H9 (cell line): Measurements from ENCODE around the gene RAB11B. TPM values are rescaled to one million over a fixed set of nuclear protein-coding genes. Genes with fewer than 3 reads are reported as not detected.

Experiments used
- DNase-seq: peaks from one replicate; pipeline ENCODE4 v3.0.0-alpha.2; 2017
- H2AFZ ChIP-seq: one replicate; pipeline ENCODE4 v1.6.1; 2013; ENCODE audit warnings: mild to moderate bottlenecking, low read length, control low read depth, moderate library complexity
- H2AK5ac ChIP-seq: 2 replicates; pipeline ENCODE4 v1.6.1; 2013; ENCODE audit warnings: low read length, control low read depth, mixed read lengths; ENCODE audit not compliant: insufficient read length
- H2BK120ac ChIP-seq: one replicate; pipeline ENCODE4 v1.6.1; 2013; ENCODE audit warnings: low read depth, mild to moderate bottlenecking, low read length, control low read depth, inconsistent platforms; ENCODE audit not compliant: poor library complexity, severe bottlenecking
- H2BK12ac ChIP-seq: 2 replicates; pipeline ENCODE4 v1.6.1; 2013; ENCODE audit warnings: low read length, control low read depth, mixed read lengths, low read depth; ENCODE audit not compliant: insufficient read length
- H2BK15ac ChIP-seq: 2 replicates; pipeline ENCODE4 v1.6.1; 2013; ENCODE audit warnings: low read depth, low read length, control low read depth
- H2BK20ac ChIP-seq: one replicate; pipeline ENCODE4 v1.6.1; 2013; ENCODE audit warnings: low read depth, mild to moderate bottlenecking, low read length, control low read depth, inconsistent platforms; ENCODE audit not compliant: poor library complexity, severe bottlenecking
- H2BK5ac ChIP-seq: 2 replicates; pipeline ENCODE4 v1.6.1; 2013; ENCODE audit warnings: low read length, control low read depth, mixed read lengths; ENCODE audit not compliant: insufficient read length
- H3K14ac ChIP-seq: 2 replicates; pipeline ENCODE4 v1.6.1; 2013; ENCODE audit warnings: low read length, control low read depth; ENCODE audit not compliant: insufficient read depth
- H3K18ac ChIP-seq: 2 replicates; pipeline ENCODE4 v1.6.1; 2013; ENCODE audit warnings: low read depth, mild to moderate bottlenecking, mixed read lengths, low read length, control low read depth; ENCODE audit not compliant: insufficient read length
- H3K23ac ChIP-seq: 2 replicates; pipeline ENCODE4 v1.6.1; 2013; ENCODE audit warnings: low read length, control low read depth, mixed read lengths, low read depth; ENCODE audit not compliant: insufficient read length
- H3K23me2 ChIP-seq: 2 replicates; pipeline ENCODE4 v1.6.1; 2013; ENCODE audit warnings: low read depth, mild to moderate bottlenecking, mixed read lengths, low read length, control low read depth; ENCODE audit not compliant: insufficient read length, poor library complexity, severe bottlenecking
- H3K27ac ChIP-seq: 2 replicates; pipeline ENCODE4 v1.5.1; 2013; ENCODE audit warnings: low read length, control low read depth, mixed read lengths, low read depth; ENCODE audit not compliant: insufficient read length
- H3K27me3 ChIP-seq: 2 replicates; pipeline ENCODE4 v1.6.1; 2013; ENCODE audit warnings: low read length, control low read depth, inconsistent platforms; ENCODE audit not compliant: insufficient read depth
- H3K4ac ChIP-seq: 2 replicates; pipeline ENCODE4 v1.6.1; 2013; ENCODE audit warnings: low read depth, mild to moderate bottlenecking, control low read depth, inconsistent platforms, low read length, moderate library complexity
- H3K4me1 ChIP-seq: 2 replicates; pipeline ENCODE4 v1.6.1; 2013; ENCODE audit warnings: low read length, control low read depth, inconsistent platforms; ENCODE audit not compliant: insufficient read depth
- H3K4me2 ChIP-seq: 2 replicates; pipeline ENCODE4 v1.6.1; 2013; ENCODE audit warnings: low read length, control low read depth, mixed read lengths; ENCODE audit not compliant: insufficient read length, insufficient read depth
- H3K56ac ChIP-seq: 2 replicates; pipeline ENCODE4 v1.6.1; 2013; ENCODE audit warnings: low read depth, mild to moderate bottlenecking, mixed read lengths, low read length, control low read depth; ENCODE audit not compliant: insufficient read length
- H3K79me1 ChIP-seq: 2 replicates; pipeline ENCODE4 v1.6.1; 2013; ENCODE audit warnings: low read depth, mild to moderate bottlenecking, moderate library complexity, low read length, control low read depth, inconsistent platforms; ENCODE audit not compliant: insufficient read depth, poor library complexity, severe bottlenecking
- H3K79me2 ChIP-seq: 2 replicates; pipeline ENCODE4 v1.6.1; 2013; ENCODE audit warnings: low read length, control low read depth, inconsistent platforms; ENCODE audit not compliant: insufficient read depth
- H3K9ac ChIP-seq: 2 replicates; pipeline ENCODE4 v1.6.1; 2013; ENCODE audit warnings: low read length, control low read depth, mixed read lengths; ENCODE audit not compliant: insufficient read length; ENCODE audit errors: extremely low read depth
- H3K9me3 ChIP-seq: one replicate; pipeline ENCODE4 v1.6.1; 2013; ENCODE audit warnings: low read depth, low read length, inconsistent platforms; ENCODE audit not compliant: control insufficient read depth
- H3T11ph ChIP-seq: one replicate; pipeline ENCODE4 v1.6.1; 2013; ENCODE audit warnings: mild to moderate bottlenecking, low read length, control low read depth, inconsistent platforms
- H4K20me1 ChIP-seq: one replicate; pipeline ENCODE4 v1.6.1; 2013; ENCODE audit not compliant: control insufficient read depth, insufficient read length, insufficient read depth
- H4K5ac ChIP-seq: 2 replicates; pipeline ENCODE4 v1.6.1; 2013; ENCODE audit warnings: low read depth, mild to moderate bottlenecking, mixed read lengths, low read length, control low read depth; ENCODE audit not compliant: insufficient read length
- H4K8ac ChIP-seq: replicated peaks from 2 replicates; pipeline ENCODE4 v1.6.1; 2013; ENCODE audit warnings: low read length, control low read depth, mixed read lengths, low read depth; ENCODE audit not compliant: insufficient read length
- H4K91ac ChIP-seq: 2 replicates; pipeline ENCODE4 v1.6.1; 2013; ENCODE audit warnings: low read depth, mild to moderate bottlenecking, moderate library complexity, mixed read lengths, low read length, control low read depth; ENCODE audit not compliant: insufficient read length
- H3K27ac Mint-ChIP-seq, 3 experiments: 2 replicates in 2 of 3; 3 replicates in 1 of 3; pipeline ENCODE4 v1.8.0; 2020 to 2021; ENCODE audit warnings: mixed read lengths in 3 of 3, mild to moderate bottlenecking in 1 of 3, moderate library complexity in 1 of 3
- H3K27me3 Mint-ChIP-seq: 2 replicates; pipeline ENCODE4 v1.8.0; 2021; ENCODE audit warnings: low read depth, mild to moderate bottlenecking, moderate library complexity, mixed read lengths
- H3K36me3 Mint-ChIP-seq, 3 experiments: 2 replicates in 2 of 3; 3 replicates in 1 of 3; pipeline ENCODE4 v1.8.0; 2020 to 2021; ENCODE audit warnings: low read depth in 3 of 3, mixed read lengths in 3 of 3; ENCODE audit not compliant: insufficient read depth in 1 of 3
- H3K4me1 Mint-ChIP-seq, 2 experiments: 2 replicates each; pipeline ENCODE4 v1.8.0; 2020; ENCODE audit warnings: mixed read lengths in 2 of 2
- H3K4me3 Mint-ChIP-seq, 2 experiments: 2 replicates in 1 of 2; 3 replicates in 1 of 2; pipeline ENCODE4 v1.8.0; 2020 to 2021; ENCODE audit warnings: mild to moderate bottlenecking in 2 of 2, mixed read lengths in 2 of 2, moderate library complexity in 1 of 2
- H3K9me3 Mint-ChIP-seq, 2 experiments: 2 replicates in 1 of 2; 3 replicates in 1 of 2; pipeline ENCODE4 v1.8.0; 2020; ENCODE audit warnings: mild to moderate bottlenecking in 2 of 2, mixed read lengths in 2 of 2, moderate library complexity in 1 of 2
- CTCF ChIP-seq: fragments of 200-600 bp; sonication (generic); conservative IDR thresholded peaks from 3 replicates; pipeline ENCODE4 v1.8.0; 2021; ENCODE audit warnings: antibody characterized with exemption, mild to moderate bottlenecking
- WGBS: extraction: QIAGEN DNeasy Blood & Tissue Kit; methylation state at CpG from one replicate; pipeline ENCODE4 v1.1.7; 2013; ENCODE audit warnings: missing lambda C conversion rate, low lambda C conversion rate, mixed read lengths; ENCODE audit not compliant: insufficient read length; ENCODE audit errors: extremely low coverage; 5-methylcytosine and 5-hydroxymethylcytosine counted together
- total RNA-seq: library from RNA; stranded (reverse); gene quantifications from 2 replicates; pipeline ENCODE4 v1.2.1, GENCODE V29; 2021

The RAB11B gene
- total RNA-seq, 1 experiment from 2014 or later = 106 TPM

GRCh38 chr19:8367327-8368001 lies 22.7 kb upstream of the RAB11B start:
- Histone ChIP-seq H2BK120ac (no peak overlapping the region), H3K56ac (no peak overlapping the region), H3K23ac (no peak overlapping the region), H2AK5ac (no peak overlapping the region), H4K91ac (no peak overlapping the region), H3K23me2 (peaks cover 6% of the 10 kb centered on the region), H3K79me1 (no peaks in the 10 kb centered on the region), H2BK12ac (no peak overlapping the region), H2BK15ac (no peak overlapping the region), H4K20me1 (no peaks in the 10 kb centered on the region), H3K18ac (no peak overlapping the region), H4K8ac (no peak overlapping the region), H3K27ac (no peak overlapping the region), H3K27me3 (no peaks in the 10 kb centered on the region; the same call in 1 of the 2 replicates), H4K5ac (no peak overlapping the region), H3K79me2 (no peaks in the 10 kb centered on the region), H3T11ph (no peak overlapping the region), H3K14ac (no peak overlapping the region), H3K9ac (no peak overlapping the region), H2BK20ac (no peak overlapping the region), H3K4me1 (peaks cover 4% of the 10 kb centered on the region; the same call in 1 of the 2 replicates), H3K4ac (no peak overlapping the region), H3K9me3 (no peaks in the 10 kb centered on the region), H3K4me2 (peak overlapping the region; percentile 5), H2AFZ (no peak overlapping the region), H2BK5ac (no peak overlapping the region)
- peaks cover 23 to 28% of the 10 kb centered on the region in 2 experiments for H3K4me1 Mint-ChIP-seq
- DNase-seq = peak; percentile 86
- WGBS = no CpG with 5 or more reads among the region's 23 CpGs
- H3K27ac Mint-ChIP-seq = peak overlapping the region in 1 of 3 experiments; percentile 18; a peak in 1 of 7 replicates
- peak overlapping the region; percentile 35 to 51; a peak in 4 of 5 replicates for H3K4me3 Mint-ChIP-seq
- H3K9me3 Mint-ChIP-seq = no peaks in the 10 kb centered on the region
- TF ChIP-seq CTCF = no peak
- peaks cover 0 to 3% (median 0%) of the 10 kb centered on the region in 3 experiments; a peak in 3 of 7 replicates for H3K36me3 Mint-ChIP-seq
- H3K27me3 Mint-ChIP-seq = peaks cover 50% of the 10 kb centered on the region
